ENCODE results near the gene ARPC1A.
A peak's percentile ranks its signal among the peaks of the same experiment; 100 is the strongest.
"Not testable (repeated sequence)": the region's sequence is repeated elsewhere in the genome, so short reads cannot be mapped to it uniquely, and the experiment has no call there.

ARPC1A gene

DNA sequence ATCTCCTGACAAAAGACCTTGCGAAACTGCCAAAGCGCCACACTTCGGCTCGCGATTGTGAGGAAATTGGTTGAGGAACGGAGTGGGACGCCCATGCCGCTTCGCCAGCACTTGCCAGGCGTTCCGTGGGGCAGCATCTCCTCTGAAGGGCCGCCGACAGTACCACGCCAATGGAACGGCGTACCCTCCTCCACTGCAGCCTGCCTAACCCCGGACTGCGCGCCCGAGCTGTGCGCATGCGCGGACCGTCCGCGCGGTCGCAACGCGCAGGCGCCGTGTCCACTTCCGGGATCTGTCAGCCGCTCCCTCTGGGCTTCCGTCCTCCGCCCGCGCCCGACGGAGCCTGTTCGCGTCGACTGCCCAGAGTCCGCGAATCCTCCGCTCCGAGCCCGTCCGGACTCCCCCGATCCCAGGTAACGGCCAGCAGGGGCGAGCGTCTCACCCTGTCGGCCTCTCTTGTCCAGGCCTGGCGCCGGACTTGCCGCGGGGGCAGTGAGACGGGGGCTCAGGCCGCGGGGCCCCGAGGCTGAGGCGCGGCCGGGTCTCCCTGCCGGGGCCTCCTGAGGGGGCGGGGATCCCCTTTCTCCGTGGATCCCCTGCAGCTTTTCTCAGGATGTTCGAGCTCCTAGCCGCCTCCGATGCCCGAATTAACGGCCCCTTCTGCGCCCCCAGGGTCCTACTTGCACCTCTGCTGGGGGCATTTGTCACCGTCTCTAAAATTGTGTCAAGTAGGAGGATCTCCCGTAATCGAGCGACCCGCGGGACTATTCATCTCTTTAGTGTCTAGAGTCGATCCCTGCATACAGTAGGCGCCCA lies at the start of gene ARPC1A:
Gene ARPC1A, plus strand, starts transcription at position 307 of the 816 bp plus-strand sequence. CDS start 7,456 bp downstream, outside the sequence.
- H3K4me1 ChIP-seq (ENCODE audit: control insufficient read depth, low read depth, low read length): peaks cover 4% of the 10 kb centered on the region
- no peaks in the 10 kb centered on the region for H3K36me3 ChIP-seq (ENCODE audit: control insufficient read depth, low read depth, low read length)
- peak within 1 kb of the TSS; percentile 92 for H3K27ac ChIP-seq (ENCODE audit: low read length)
- peak within 1 kb of the TSS; percentile 96 for H3K9ac ChIP-seq (ENCODE audit: low read length)
- no peaks in the 10 kb centered on the region for H3K9me3 ChIP-seq (ENCODE audit: control insufficient read depth, low read depth, low read length)
- peak within 1 kb of the TSS; percentile 97 for H3K4me3 ChIP-seq (ENCODE audit: low read length)
- H3K27me3 ChIP-seq (ENCODE audit: control insufficient read depth, insufficient read depth, low read length): no peaks in the 10 kb centered on the region

DNA sequence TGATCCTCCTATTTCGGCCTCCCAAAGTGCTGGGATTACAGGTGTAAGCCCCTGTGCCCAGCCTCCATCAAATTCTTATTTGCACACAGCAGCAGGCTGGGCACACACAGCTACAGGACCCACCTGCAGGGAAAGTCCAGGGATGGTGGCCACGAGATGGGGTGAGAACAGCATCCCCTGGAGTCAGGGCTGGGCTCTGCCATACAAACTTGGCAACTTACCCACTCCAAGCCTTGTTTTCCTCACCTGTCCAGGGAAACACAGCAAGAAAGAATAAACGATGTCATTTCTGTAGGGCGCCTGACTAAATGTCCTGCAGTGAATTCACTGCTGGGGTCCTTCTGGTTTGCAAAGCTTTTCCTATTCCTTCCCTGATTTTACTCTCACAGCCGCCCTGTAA lies 47.5 kb upstream of the ARPC1A start:
- Histone ChIP-seq H3K9ac (ENCODE audit: low read length) (no peak overlapping the region), H3K27ac (ENCODE audit: low read length) (no peak overlapping the region), H3K27me3 (ENCODE audit: control insufficient read depth, insufficient read depth, low read length) (no peaks in the 10 kb centered on the region), H3K36me3 (ENCODE audit: control insufficient read depth, low read depth, low read length) (no peaks in the 10 kb centered on the region), H3K4me1 (ENCODE audit: control insufficient read depth, low read depth, low read length) (no peaks in the 10 kb centered on the region), H3K9me3 (ENCODE audit: control insufficient read depth, low read depth, low read length) (no peaks in the 10 kb centered on the region), H3K4me3 (ENCODE audit: low read length) (no peak overlapping the region)

- H3K36me3 ChIP-seq (ENCODE audit: control insufficient read depth, low read depth, low read length); H3K27me3 ChIP-seq (ENCODE audit: control insufficient read depth, insufficient read depth, low read length); H3K9ac ChIP-seq (ENCODE audit: low read length); H3K4me3 ChIP-seq (ENCODE audit: low read length); H3K9me3 ChIP-seq (ENCODE audit: control insufficient read depth, low read depth, low read length); H3K27ac ChIP-seq (ENCODE audit: low read length); H3K4me1 ChIP-seq (ENCODE audit: control insufficient read depth, low read depth, low read length): not testable (repeated sequence)
These were observed 41.5 kb upstream of the ARPC1A start for GRCh38 chr7:99284165-99284564.

GRCh38 chr7:99287779-99288534 lies 37.7 kb upstream of the ARPC1A start:
- no peak overlapping the region for H3K4me3 ChIP-seq (ENCODE audit: low read length)
- no peaks in the 10 kb centered on the region for H3K4me1 ChIP-seq (ENCODE audit: control insufficient read depth, low read depth, low read length)
- no peak overlapping the region for H3K9ac ChIP-seq (ENCODE audit: low read length)
- no peaks in the 10 kb centered on the region for H3K36me3 ChIP-seq (ENCODE audit: control insufficient read depth, low read depth, low read length)
- no peak overlapping the region for H3K27ac ChIP-seq (ENCODE audit: low read length)
- no peaks in the 10 kb centered on the region for H3K9me3 ChIP-seq (ENCODE audit: control insufficient read depth, low read depth, low read length)
- H3K27me3 ChIP-seq (ENCODE audit: control insufficient read depth, insufficient read depth, low read length): no peaks in the 10 kb centered on the region

DNA sequence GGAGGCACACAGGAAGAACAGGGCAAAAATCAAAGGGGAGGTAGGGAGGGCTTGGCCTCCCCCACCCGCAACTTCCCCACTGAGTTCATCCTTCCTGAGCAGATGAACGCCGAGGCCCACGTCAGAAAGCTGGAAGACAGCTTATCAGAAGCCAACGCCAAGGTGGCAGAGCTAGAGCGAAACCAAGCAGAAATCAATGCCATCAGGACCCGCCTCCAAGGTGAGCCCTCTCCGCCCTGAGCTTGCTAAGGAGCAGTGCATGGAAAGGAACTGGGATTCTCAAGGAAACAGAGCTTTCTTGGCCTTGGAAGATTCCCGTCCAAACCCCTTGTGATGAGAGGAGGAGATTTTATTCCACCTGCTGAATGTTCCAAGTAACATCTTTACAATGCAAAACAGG lies 36.5 kb upstream of the ARPC1A start:
- Histone ChIP-seq H3K36me3 (ENCODE audit: control insufficient read depth, low read depth, low read length) (no peaks in the 10 kb centered on the region), H3K4me1 (ENCODE audit: control insufficient read depth, low read depth, low read length) (no peaks in the 10 kb centered on the region), H3K27ac (ENCODE audit: low read length) (no peak overlapping the region), H3K4me3 (ENCODE audit: low read length) (no peak overlapping the region), H3K9me3 (ENCODE audit: control insufficient read depth, low read depth, low read length) (no peaks in the 10 kb centered on the region), H3K27me3 (ENCODE audit: control insufficient read depth, insufficient read depth, low read length) (no peaks in the 10 kb centered on the region), H3K9ac (ENCODE audit: low read length) (no peak overlapping the region)

- H3K4me3 ChIP-seq (ENCODE audit: low read length); H3K27me3 ChIP-seq (ENCODE audit: control insufficient read depth, insufficient read depth, low read length); H3K27ac ChIP-seq (ENCODE audit: low read length); H3K9me3 ChIP-seq (ENCODE audit: control insufficient read depth, low read depth, low read length); H3K9ac ChIP-seq (ENCODE audit: low read length); H3K4me1 ChIP-seq (ENCODE audit: control insufficient read depth, low read depth, low read length); H3K36me3 ChIP-seq (ENCODE audit: control insufficient read depth, low read depth, low read length): not testable (repeated sequence)
These were observed 35.5 kb upstream of the ARPC1A start for GRCh38 chr7:99290148-99290547.

DNA sequence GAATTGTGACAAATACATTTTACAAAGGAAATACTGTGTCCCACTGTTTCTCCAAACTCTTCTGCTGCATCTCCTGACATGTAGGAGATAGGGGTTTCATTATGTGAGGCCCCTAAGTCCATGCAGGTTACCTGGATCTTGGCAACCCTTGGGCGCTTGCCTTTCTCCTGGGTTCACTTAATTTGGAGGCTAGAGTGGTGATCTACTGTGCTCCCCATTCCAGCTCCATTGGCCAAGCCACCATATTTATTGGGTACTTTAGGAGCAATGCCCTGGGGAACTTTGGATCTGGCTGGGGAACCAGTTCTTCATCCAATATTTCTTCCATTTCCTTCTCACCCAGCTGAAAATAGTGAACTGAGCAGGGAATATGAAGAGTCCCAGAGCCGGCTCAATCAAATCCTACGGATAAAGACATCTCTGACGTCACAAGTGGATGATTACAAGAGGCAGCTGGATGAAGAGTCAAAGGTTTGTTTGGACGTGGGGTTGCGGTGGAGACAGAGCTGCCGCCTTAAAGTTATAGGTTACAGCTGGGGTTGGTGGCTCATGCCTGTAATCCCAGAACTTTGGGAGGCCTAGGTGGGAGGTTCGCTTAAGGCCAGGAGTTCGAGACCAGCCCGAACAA lies 34.6 kb upstream of the ARPC1A start:
- Histone ChIP-seq H3K27ac (ENCODE audit: low read length) (no peak overlapping the region), H3K4me3 (ENCODE audit: low read length) (no peak overlapping the region), H3K9ac (ENCODE audit: low read length) (no peak overlapping the region), H3K9me3 (ENCODE audit: control insufficient read depth, low read depth, low read length) (no peaks in the 10 kb centered on the region), H3K27me3 (ENCODE audit: control insufficient read depth, insufficient read depth, low read length) (no peaks in the 10 kb centered on the region), H3K36me3 (ENCODE audit: control insufficient read depth, low read depth, low read length) (no peaks in the 10 kb centered on the region), H3K4me1 (ENCODE audit: control insufficient read depth, low read depth, low read length) (no peaks in the 10 kb centered on the region)

- Histone ChIP-seq H3K4me1 (ENCODE audit: control insufficient read depth, low read depth, low read length) (no peaks in the 10 kb centered on the region), H3K27me3 (ENCODE audit: control insufficient read depth, insufficient read depth, low read length) (no peaks in the 10 kb centered on the region), H3K4me3 (ENCODE audit: low read length) (no peak overlapping the region), H3K36me3 (ENCODE audit: control insufficient read depth, low read depth, low read length) (no peaks in the 10 kb centered on the region), H3K27ac (ENCODE audit: low read length) (no peak overlapping the region), H3K9me3 (ENCODE audit: control insufficient read depth, low read depth, low read length) (no peaks in the 10 kb centered on the region), H3K9ac (ENCODE audit: low read length) (no peak overlapping the region)
These were observed 33.6 kb upstream of the ARPC1A start for GRCh38 chr7:99292127-99292526.

- Histone ChIP-seq H3K9ac (ENCODE audit: low read length) (no peak overlapping the region), H3K9me3 (ENCODE audit: control insufficient read depth, low read depth, low read length) (no peaks in the 10 kb centered on the region), H3K27ac (ENCODE audit: low read length) (no peak overlapping the region), H3K4me3 (ENCODE audit: low read length) (no peak overlapping the region), H3K4me1 (ENCODE audit: control insufficient read depth, low read depth, low read length) (no peaks in the 10 kb centered on the region), H3K36me3 (ENCODE audit: control insufficient read depth, low read depth, low read length) (no peaks in the 10 kb centered on the region), H3K27me3 (ENCODE audit: control insufficient read depth, insufficient read depth, low read length) (no peaks in the 10 kb centered on the region)
These were observed 32.5 kb upstream of the ARPC1A start for GRCh38 chr7:99293167-99293566.

DNA sequence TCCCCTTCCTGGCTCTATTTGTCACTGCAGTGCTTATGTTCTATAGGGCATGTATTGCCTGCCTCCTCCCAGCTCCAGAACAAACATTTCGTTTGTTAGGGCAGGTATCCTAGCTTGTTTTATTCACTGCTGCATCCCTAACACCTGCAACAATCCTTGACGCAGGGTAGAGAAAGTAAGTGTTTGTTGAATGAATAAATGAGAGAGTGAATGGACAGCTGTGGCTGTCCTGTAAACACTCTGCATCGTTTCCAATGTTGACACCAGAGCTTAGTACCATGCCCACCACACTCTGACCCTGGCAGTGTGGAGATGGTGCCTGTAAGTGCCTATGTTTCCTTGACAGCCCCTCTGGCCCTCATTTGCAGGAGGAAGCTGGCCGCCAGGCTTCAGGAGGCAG lies 32.0 kb upstream of the ARPC1A start:
- no peaks in the 10 kb centered on the region for H3K36me3 ChIP-seq (ENCODE audit: control insufficient read depth, low read depth, low read length)
- no peaks in the 10 kb centered on the region for H3K9me3 ChIP-seq (ENCODE audit: control insufficient read depth, low read depth, low read length)
- no peak overlapping the region for H3K4me3 ChIP-seq (ENCODE audit: low read length)
- H3K4me1 ChIP-seq (ENCODE audit: control insufficient read depth, low read depth, low read length): no peaks in the 10 kb centered on the region
- no peak overlapping the region for H3K27ac ChIP-seq (ENCODE audit: low read length)
- no peaks in the 10 kb centered on the region for H3K27me3 ChIP-seq (ENCODE audit: control insufficient read depth, insufficient read depth, low read length)
- H3K9ac ChIP-seq (ENCODE audit: low read length): no peak overlapping the region

GRCh38 chr7:99296471-99296870 lies 29.2 kb upstream of the ARPC1A start:
- Histone ChIP-seq H3K27ac (ENCODE audit: low read length) (no peak overlapping the region), H3K4me1 (ENCODE audit: control insufficient read depth, low read depth, low read length) (no peaks in the 10 kb centered on the region), H3K4me3 (ENCODE audit: low read length) (no peak overlapping the region), H3K9ac (ENCODE audit: low read length) (no peak overlapping the region), H3K36me3 (ENCODE audit: control insufficient read depth, low read depth, low read length) (no peaks in the 10 kb centered on the region), H3K27me3 (ENCODE audit: control insufficient read depth, insufficient read depth, low read length) (no peaks in the 10 kb centered on the region), H3K9me3 (ENCODE audit: control insufficient read depth, low read depth, low read length) (no peaks in the 10 kb centered on the region)

Data from iPS-18a (cell line).